ENCODE results near the gene DIO3.

Gene DIO3

GRCh38 chr14:101584055-101584859, 23.0 kb downstream of the DIO3 start:
- DNase-seq: no peak

DNA sequence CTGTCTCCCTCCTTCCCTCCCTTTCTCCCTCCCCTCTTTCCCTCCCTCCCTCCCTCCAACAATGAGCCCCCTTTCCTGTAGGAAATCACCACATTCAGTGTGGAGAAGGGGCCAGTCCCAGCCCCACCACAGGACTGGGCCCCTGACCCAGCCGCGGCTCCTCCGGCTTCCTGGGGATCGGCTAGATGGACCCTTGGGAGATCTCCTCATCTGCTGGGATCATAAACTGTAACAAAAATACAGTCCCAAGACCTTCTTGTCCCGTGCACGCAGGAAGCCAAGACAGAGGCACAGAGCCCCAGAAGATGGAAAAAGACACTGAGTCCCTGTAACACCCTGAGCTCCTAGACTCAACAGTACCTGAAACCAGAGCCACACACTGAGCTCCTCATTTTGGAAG, 23.9 kb downstream of the DIO3 start:
- DNase-seq: no peak

DNA sequence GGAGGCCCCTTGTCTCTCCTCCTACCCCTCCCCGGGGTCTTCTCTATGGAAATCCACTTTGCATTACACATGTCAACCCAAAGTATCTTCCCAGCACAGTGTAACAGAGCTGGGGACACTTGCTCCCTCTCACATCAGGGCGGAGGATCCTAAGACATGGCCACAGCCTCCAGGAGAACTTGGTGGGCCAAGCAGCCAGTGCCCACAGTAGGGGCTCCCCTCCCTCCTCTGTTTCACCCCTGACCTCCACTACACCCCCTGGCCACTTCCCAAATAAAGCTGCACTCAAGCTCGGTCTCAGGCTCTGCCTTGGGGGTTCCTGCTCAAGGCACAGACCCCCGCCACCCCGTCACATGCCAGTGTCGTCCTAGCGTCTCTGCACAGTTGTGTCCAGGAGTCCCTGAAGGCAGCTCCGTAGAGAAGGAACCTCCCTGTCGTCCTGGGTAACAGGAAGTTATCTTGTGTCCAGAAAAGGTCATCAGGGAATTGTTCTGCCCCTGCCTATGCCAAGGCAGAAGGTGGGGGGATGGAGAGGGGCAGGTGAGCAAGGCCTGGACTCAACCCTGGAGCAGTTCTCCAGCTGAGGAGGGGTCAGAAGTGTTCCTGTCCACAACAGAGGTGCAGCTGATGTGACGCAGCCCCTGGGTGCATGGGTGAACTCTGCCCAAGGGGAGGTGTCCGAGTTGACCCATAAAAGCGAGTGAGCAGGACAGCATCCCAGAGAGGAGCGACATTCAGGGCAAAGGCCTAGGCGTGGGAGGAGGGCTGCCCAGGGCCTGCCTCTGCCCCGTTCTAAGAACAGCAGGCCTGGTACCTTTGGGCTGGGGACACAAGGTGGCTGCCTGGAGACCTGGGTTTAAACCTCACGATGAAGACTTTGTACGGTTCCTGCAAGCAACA, 25.5 kb downstream of the DIO3 start:
- no peak for DNase-seq

DNA sequence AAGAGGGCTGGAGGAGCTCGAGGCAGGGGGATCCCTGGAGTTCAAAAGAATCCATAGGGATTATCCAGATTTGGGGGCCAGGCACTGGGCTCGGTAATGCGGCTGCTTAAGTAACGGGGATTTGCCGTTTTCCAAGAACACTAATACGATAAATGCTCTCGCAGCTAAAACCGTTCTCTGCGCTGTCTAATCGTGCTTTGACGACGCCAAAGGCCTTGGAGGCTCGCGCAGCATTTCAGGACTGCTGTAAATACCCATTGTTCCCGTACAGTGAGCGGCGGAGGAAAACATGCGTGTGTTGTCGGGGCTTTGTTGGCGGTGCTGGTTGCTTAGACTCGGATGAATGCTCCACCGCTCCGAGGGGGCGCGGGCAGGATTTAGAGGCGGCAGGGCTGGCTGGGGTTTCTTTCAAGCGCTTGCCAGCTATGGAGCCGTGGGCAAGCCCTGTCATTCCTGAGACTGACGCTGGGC, 26.2 kb downstream of the DIO3 start:
- no peak for DNase-seq

- DNase-seq: no peak
These were observed 27.1 kb downstream of the DIO3 start for GRCh38 chr14:101588286-101588975.

- no peak for DNase-seq
These were observed 27.7 kb downstream of the DIO3 start for GRCh38 chr14:101588990-101589389.

DNA sequence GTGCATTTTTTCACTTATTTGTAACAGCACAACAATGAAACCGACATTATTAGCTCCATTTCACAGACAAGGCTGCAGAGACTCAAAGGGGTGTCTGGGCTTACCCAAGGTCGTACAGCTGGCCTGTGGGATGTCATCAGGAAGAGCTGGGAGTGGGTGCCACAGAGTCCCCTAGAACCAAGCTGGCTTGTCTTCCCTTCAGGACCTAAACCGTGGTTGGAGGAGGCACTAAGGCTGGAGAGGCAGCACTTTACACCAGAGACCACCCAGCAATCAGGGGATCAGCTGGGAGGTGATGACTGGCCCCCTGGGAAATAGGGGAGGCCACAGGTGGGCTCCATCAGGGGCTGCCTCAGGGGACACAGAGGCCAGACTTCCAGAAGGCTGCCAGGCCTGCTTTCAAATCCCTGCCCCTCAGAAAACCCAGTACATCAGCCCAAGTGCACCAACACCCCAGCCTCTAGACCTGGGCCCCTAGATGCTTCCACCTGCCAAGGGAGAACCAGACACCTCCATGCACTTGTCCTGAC, 28.3 kb downstream of the DIO3 start:
- no peak for DNase-seq

DNA sequence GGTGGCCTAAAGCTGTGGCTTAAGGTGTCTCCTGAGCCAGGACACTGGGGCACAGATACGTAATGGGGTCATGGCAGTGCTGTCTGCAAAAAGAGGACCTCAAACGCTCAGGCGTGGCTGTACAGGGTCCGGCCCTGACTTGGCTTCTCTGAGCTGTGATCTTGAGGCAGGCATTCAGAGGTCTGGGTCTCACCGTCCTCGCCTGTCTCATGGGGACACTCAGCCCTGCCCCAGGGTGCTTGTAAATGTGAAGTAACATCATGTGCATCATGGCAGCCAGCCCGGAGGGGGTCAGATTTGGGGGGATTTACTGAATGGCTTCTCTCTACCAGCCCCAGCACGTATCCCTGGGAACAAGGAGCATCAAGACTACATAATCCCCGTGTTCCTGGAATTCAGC, 28.8 kb downstream of the DIO3 start:
- DNase-seq: no peak

- DNase-seq: no peak
These were observed 29.3 kb downstream of the DIO3 start for GRCh38 chr14:101590616-101591015.

DNA sequence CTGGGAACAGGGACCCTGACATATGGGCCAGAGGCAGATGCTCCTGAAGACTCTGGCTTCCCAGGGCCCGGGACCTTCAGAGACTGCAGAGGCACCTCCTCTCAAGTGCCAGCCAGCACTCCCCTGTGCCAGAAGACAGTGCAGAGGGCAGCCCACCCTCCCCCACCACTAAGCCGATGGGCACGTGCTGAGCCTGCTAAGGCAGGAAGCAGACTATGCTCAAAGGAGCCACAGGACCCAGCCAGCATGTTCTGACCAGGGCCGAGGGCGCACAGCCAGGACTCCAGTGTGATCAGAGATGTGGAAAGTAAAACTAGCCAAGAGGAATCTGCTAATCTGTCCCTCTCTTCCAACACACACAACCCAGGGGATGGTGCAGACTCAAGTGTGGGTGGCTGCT, 29.8 kb downstream of the DIO3 start:
- no peak for DNase-seq

GRCh38 chr14:101591582-101591981, 30.3 kb downstream of the DIO3 start:
- no peak for DNase-seq

- no peak for DNase-seq
These were observed 32.3 kb downstream of the DIO3 start for GRCh38 chr14:101593411-101594238.

DNA sequence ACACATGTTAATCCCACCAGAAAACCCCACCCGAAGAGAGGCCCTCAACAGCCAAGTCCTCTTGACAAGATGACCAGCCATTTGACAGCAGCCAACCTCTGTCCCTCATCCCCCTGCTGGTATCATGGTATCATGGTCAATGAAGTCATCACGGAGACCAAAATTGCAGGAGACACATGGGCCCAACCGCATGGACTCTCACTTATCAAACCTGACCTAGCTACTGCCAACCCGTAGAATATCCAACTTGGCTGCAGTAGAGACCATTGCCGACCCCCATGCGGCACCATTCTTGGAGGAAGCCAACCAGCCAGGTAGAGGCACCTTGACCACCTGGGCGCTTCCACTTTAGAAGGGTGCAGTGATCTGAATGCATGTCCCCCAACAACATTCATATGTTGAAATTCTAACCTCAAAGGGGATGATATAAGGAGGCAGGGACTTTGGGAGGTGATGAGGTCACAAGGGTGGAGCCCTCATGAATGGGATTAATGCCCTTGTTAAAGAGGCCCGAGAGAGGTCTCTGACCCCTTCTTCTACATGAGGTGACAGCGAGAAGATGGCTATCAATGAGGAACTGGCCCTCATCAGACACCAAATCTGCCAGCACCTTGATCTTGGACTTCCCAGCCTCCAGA, 33.3 kb downstream of the DIO3 start:
- no peak for DNase-seq

DNA sequence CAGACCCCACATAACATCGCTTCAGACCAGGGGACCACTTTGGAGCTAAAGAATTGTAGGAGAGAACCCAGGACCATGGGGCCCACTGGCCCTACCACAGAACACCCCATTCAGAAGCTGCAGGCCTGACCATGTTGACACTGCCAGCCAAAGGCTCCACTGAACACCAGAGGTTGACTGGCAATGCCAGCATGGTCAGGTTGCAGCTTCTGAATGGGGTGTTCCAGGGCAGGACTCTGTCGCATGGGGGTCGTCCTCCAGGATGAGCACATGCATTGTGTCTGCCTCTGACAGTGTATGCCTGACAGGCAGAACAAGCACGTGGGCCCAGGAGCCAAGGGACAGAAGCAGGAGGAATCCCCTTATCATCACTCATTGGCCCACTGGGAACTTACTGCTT, 34.1 kb downstream of the DIO3 start:
- no peak for DNase-seq

DNA sequence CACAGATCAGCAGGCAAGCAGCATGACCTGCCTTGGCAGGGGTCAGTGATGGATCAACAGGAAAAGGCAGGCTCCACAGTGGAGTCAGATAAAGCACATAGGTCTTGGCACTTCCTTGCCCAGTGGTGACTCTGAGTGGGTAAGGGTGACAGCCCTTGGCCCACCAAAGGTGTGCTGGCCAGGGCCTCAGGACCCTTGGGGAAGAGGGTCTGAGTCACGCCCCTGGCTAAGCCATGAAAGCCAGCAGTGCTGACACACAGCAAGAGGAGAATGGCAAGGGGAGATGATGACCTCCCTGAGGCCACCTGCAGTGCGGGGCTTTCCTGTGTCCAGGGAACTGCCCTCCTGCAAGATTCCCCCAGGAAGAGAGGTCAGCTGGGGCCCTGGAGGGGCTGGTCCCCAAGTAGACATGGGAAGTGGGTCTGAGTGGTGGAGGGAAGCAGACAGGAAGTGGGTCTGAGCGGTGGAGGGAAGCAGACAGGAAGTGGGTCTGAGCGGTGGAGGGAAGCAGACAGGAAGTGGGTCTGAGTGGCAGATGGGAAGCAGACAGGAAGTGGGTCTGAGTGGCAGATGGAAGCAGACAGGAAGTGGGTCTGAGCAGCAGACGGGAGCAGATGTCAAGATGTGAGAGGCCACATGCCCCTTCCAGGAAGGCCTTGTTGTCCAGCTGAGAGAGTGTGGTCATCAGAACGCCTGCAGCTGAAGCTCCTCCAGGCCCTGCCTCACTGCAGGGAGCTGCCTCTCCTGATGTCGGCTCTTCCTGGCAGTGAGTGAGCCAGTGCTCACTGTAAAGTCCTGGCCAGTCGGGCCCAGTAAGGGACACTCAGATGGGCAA, 34.8 kb downstream of the DIO3 start:
- no peak for DNase-seq

- DNase-seq: no peak
These were observed 35.4 kb downstream of the DIO3 start for GRCh38 chr14:101596742-101597141.

DNA sequence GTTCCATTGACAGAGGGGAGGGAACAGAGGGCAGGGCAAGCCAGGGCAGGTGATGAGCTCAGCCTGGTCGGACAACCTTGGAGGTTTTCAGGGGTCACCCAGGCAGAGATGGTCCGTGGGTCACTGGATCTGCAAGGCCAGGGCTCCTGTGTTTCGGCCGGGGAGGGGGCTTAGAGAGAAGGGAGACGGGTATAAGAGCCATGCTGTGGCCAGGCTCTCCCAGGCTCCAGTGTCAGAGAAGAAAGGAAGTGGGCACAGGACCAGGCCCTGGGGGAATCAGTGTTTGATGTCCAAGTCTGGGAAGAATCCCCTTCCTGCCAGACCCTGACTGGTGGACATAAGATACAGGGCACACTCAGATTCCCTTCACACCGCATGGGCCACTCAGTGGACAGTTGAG, 36.9 kb downstream of the DIO3 start:
- DNase-seq: no peak

DNA sequence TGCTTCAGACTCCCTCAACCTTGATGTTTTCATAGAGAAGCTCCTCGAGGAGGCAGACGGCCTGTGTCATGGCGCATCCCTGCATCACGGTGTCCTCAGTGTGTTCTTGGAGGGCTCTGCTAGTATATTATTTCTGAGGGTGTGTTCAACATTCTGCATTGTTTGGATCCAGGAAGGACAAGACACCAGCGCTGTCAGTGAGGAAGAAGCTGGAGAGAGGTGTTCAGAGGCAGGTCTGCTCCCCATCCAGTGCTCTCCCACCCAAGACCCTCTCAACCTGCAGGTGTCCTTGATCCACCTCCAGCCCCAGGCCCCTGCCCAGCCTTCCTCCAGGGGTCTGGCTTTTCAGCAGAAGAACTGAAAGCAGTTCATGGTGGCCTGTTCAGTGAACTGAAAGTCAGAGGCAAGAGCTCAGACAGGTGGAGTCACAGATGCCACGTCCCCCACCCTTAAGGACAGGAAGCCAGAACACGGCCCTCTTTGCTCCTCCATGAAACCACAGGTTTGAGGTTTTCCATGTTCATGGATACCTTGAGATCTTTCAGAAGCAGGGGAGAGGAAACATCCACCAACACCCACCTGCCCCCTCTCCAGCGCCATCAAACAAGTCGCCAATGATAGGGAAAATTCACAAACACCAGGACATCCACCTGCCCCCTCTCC, 37.4 kb downstream of the DIO3 start:
- no peak for DNase-seq

- no peak for DNase-seq
These were observed 38.1 kb downstream of the DIO3 start for GRCh38 chr14:101599234-101599885.
